SK-N-MC (cell line): ENCODE data around the gene NT5C1B.

Source experiments
- DNase-seq: peaks from one replicate; pipeline ENCODE4 v3.0.0-alpha.2; 2011; ENCODE audit warnings: low read depth, low spot score
- H3K27ac ChIP-seq: fragments of 200-600 bp; sonication (generic); 2 replicates; pipeline ENCODE4 v1.5.1; 2016; ENCODE audit warnings: mixed run types
- H3K36me3 ChIP-seq: fragments of 200-600 bp; sonication (generic); 2 replicates; pipeline ENCODE4 v1.6.1; 2017; ENCODE audit warnings: antibody characterized with exemption, low read length, mixed read lengths; ENCODE audit not compliant: insufficient read depth
- H3K4me3 ChIP-seq: fragments of 200-600 bp; sonication (generic); 2 replicates; pipeline ENCODE4 v1.5.1; 2016
- H3K9ac ChIP-seq: fragments of 200-600 bp; sonication (generic); 2 replicates; pipeline ENCODE4 v1.8.0; 2017; ENCODE audit warnings: mixed run types, mixed read lengths; ENCODE audit not compliant: insufficient read length
- H3K9me3 ChIP-seq: fragments of 200-600 bp; sonication (generic); 2 replicates; pipeline ENCODE4 v1.6.1; 2017; ENCODE audit warnings: low read depth, mild to moderate bottlenecking, antibody characterized with exemption, low read length, moderate library complexity, mixed read lengths
- EZH2 ChIP-seq: fragments of 200-600 bp; sonication (generic); IDR thresholded peaks from one replicate; pipeline ENCODE4 v1.6.1; 2017; ENCODE audit warnings: antibody characterized with exemption
- FOXP2 ChIP-seq: optimal IDR thresholded peaks from 2 replicates; pipeline ENCODE3; 2011; ENCODE audit warnings: mild to moderate bottlenecking, moderate library complexity; ENCODE audit not compliant: insufficient read depth; ENCODE audit errors: extremely low read length, control extremely low read depth
- POLR2AphosphoS5 ChIP-seq: IDR thresholded peaks from 2 replicates; pipeline ENCODE4 v1.6.1; 2012; ENCODE audit warnings: mild to moderate bottlenecking, low read depth, low read length, borderline replicate concordance

Gene NT5C1B

DNA sequence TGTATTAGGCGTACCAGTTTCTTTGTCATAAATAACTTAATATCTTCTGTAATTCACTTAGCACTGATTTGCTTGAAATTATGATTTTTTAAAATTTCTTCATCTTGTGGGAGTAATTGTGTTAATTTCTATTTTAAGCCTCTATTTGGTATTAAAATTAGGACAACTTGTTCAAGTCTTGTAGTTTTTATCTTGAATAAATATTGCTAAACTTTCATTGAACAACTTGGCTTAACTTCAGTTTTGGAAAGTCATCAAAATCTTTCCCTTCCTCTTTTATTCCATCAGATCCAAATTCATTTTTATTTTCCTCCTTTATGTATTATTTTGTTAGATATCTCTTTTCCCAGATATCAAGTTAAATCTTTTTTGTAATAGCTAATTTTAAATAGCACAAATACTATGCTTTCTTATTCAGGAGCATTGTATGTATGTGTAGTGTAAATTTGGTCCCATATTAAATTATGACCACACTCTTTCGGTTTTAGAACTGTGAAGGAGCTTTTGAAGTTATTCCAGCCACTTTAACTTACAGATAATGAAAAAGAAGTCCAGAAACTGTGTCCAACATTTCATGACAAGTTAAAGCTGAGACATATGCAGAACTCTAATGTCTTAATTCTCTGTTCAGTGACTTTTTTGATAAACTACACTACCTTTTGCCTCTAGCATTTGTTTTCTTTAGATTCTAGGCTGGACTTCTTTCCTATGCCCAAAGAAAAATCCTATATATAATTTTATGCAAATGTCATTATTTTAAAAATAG lies 31.7 kb upstream of the NT5C1B start:
- no peak overlapping the region for H3K27ac ChIP-seq
- H3K4me3 ChIP-seq, result no peak overlapping the region
- H3K36me3 ChIP-seq, result no peaks in the 10 kb centered on the region
- no peaks in the 10 kb centered on the region for H3K9me3 ChIP-seq
- H3K9ac ChIP-seq, result no peak overlapping the region
- TF ChIP-seq POLR2AphosphoS5 (no peak), FOXP2 (no peak), EZH2 (no peak)
- no peak for DNase-seq

DNA sequence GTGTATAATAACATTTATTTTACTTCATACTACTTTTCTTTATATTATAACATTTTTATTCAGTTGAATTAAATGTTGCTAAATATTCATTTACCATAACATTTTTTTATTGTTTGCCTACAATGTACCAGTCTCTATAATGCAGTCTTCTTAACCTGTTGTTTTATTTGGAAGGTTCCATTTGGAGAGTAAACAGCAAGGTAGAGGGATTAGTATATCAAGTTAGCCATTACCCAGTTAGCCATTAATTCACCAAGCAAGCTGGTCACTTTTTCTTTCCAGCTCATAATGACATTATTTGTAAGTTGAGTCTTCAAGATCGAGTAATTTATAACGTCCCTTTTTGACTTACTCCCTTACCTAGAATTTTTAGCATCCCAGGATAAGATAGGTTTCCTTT lies 29.7 kb upstream of the NT5C1B start:
- Histone ChIP-seq H3K9ac (no peak overlapping the region), H3K36me3 (no peaks in the 10 kb centered on the region), H3K4me3 (no peak overlapping the region), H3K9me3 (no peaks in the 10 kb centered on the region), H3K27ac (no peak overlapping the region)
- TF ChIP-seq FOXP2 (no peak), POLR2AphosphoS5 (no peak), EZH2 (no peak)
- no peak for DNase-seq

- DNase-seq, result no peak
- H3K27ac ChIP-seq, result no peak overlapping the region
- no peak overlapping the region for H3K9ac ChIP-seq
- H3K9me3 ChIP-seq, result no peaks in the 10 kb centered on the region
- H3K36me3 ChIP-seq, result no peaks in the 10 kb centered on the region
- H3K4me3 ChIP-seq, result no peak overlapping the region
- TF ChIP-seq FOXP2 (no peak), POLR2AphosphoS5 (no peak)
Observed at GRCh38 chr2:18614041-18614440, 24.7 kb upstream of the NT5C1B start.

GRCh38 chr2:18612133-18612532 lies 22.8 kb upstream of the NT5C1B start:
- Histone ChIP-seq H3K36me3 (no peaks in the 10 kb centered on the region), H3K9ac (no peak overlapping the region), H3K4me3 (no peak overlapping the region), H3K27ac (no peak overlapping the region), H3K9me3 (no peaks in the 10 kb centered on the region)
- DNase-seq, result no peak
- no peak for TF ChIP-seq EZH2
- no peak for TF ChIP-seq FOXP2
- TF ChIP-seq POLR2AphosphoS5, result no peak

GRCh38 chr2:18611604-18612003 lies 22.2 kb upstream of the NT5C1B start:
- Histone ChIP-seq H3K9me3 (no peaks in the 10 kb centered on the region), H3K9ac (no peak overlapping the region), H3K4me3 (no peak overlapping the region), H3K27ac (no peak overlapping the region), H3K36me3 (no peaks in the 10 kb centered on the region)
- no peak for TF ChIP-seq FOXP2
- TF ChIP-seq POLR2AphosphoS5, result no peak
- TF ChIP-seq EZH2, result no peak
- DNase-seq, result no peak

- Histone ChIP-seq H3K9ac (no peak overlapping the region), H3K36me3 (no peaks in the 10 kb centered on the region), H3K27ac (no peak overlapping the region), H3K9me3 (no peaks in the 10 kb centered on the region), H3K4me3 (no peak overlapping the region)
- no peak for DNase-seq
- TF ChIP-seq FOXP2, result no peak
- no peak for TF ChIP-seq EZH2
- no peak for TF ChIP-seq POLR2AphosphoS5
Observed at GRCh38 chr2:18611184-18611583, 21.8 kb upstream of the NT5C1B start.

DNA sequence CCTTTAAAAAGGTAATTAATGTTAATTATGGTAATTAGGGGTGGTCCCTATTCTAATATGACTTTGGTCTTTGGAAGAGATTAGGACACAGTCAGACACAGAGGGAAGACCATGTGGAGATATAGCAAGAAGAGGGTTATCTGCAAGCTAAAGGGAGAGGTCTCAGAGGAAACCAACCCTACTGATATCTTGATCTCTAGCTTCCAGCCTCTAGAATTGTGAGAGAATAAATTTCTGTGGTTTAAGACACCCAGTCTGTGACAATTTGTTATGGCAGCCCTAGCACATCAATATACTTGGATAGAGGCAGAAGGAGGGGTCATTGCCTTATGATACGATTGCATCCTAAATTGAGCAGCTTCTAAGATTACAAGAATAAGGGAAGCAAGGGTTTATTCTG lies 21.3 kb upstream of the NT5C1B start:
- Histone ChIP-seq H3K27ac (no peak overlapping the region), H3K9ac (no peak overlapping the region), H3K4me3 (no peak overlapping the region), H3K36me3 (no peaks in the 10 kb centered on the region), H3K9me3 (no peaks in the 10 kb centered on the region)
- no peak for TF ChIP-seq EZH2
- no peak for TF ChIP-seq POLR2AphosphoS5
- no peak for TF ChIP-seq FOXP2
- no peak for DNase-seq

DNA sequence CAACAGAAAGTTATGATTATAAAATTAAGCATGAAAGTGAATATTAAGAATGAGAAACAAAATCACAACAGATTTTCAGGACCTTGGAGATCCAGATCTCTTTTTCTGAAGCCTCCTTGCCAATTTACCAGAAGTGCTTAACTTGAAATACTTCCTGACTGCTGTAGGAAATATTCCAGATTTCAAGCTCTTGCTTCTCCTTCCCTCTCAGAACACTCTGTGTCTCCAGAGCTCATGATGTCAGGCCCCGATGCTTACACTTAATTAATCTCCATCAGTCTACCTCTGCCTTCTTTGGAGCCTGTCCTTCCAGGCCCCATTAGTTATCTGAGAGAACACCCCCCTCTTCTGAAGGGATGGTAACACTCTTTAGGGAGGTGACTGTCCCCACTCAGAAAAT lies 20.7 kb upstream of the NT5C1B start:
- no peak for TF ChIP-seq FOXP2
- TF ChIP-seq EZH2, result no peak
- no peak for TF ChIP-seq POLR2AphosphoS5
- Histone ChIP-seq H3K27ac (no peak overlapping the region), H3K9ac (no peak overlapping the region), H3K36me3 (no peaks in the 10 kb centered on the region), H3K4me3 (no peak overlapping the region), H3K9me3 (no peaks in the 10 kb centered on the region)
- no peak for DNase-seq

GRCh38 chr2:18605115-18605514 lies 15.7 kb upstream of the NT5C1B start:
- Histone ChIP-seq H3K9me3 (no peaks in the 10 kb centered on the region), H3K4me3 (no peak overlapping the region), H3K36me3 (no peaks in the 10 kb centered on the region), H3K9ac (no peak overlapping the region), H3K27ac (no peak overlapping the region)
- no peak for TF ChIP-seq FOXP2
- no peak for TF ChIP-seq EZH2
- no peak for DNase-seq
